ENCODE measurements around the gene MST1. TPM values are rescaled to one million over a fixed set of nuclear protein-coding genes. Genes with fewer than 3 reads are reported as not detected.

Gene MST1
- total RNA-seq, 4 donors from 2014 or later, result 11.7 to 23.7 (median 17.0) TPM

DNA sequence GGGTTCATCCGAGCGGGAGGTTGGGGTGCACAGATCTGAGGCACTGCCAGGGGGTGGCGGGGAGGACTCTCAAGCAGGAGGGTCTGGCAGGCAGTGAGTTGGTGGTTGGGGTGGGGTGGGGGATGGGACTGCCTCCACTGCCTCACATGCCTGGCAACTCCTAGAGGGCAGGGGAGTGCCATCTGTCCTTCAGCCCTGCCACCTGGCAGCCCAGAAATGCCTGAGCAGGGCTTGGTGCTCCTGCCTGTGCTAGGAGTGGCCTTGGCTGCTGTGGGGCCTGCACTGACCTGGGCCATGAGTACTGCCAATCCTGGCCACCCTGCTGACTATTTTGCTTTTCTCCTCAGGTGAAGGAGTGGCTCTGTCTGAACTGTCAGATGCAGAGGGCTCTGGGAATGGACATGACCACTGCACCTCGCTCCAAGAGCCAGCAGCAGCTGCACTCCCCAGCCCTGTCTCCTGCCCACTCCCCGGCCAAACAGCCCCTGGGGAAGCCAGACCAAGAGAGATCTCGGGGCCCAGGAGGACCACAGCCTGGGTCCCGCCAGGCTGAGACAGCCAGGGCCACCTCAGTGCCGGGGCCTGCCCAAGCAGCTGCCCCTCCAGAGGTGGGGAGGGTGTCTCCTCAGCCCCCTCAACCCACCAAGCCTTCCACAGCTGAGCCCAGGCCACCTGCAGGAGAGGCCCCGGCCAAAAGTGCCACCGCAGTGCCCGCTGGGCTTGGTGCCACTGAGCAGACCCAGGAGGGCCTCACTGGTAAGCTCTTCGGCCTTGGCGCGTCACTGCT lies 47.2 kb downstream of the MST1 start:
- 88 to 96% methylated on average over 8 of the region's 14 CpGs for WGBS, 2 donors
- no peaks in the 10 kb centered on the region for H3K27me3 ChIP-seq
- TF ChIP-seq EP300 (IDR thresholded peaks at IDR 0.05) (no peak), POLR2A (IDR thresholded peaks at IDR 0.05) (no peak)
- TF ChIP-seq, protein P1, sequence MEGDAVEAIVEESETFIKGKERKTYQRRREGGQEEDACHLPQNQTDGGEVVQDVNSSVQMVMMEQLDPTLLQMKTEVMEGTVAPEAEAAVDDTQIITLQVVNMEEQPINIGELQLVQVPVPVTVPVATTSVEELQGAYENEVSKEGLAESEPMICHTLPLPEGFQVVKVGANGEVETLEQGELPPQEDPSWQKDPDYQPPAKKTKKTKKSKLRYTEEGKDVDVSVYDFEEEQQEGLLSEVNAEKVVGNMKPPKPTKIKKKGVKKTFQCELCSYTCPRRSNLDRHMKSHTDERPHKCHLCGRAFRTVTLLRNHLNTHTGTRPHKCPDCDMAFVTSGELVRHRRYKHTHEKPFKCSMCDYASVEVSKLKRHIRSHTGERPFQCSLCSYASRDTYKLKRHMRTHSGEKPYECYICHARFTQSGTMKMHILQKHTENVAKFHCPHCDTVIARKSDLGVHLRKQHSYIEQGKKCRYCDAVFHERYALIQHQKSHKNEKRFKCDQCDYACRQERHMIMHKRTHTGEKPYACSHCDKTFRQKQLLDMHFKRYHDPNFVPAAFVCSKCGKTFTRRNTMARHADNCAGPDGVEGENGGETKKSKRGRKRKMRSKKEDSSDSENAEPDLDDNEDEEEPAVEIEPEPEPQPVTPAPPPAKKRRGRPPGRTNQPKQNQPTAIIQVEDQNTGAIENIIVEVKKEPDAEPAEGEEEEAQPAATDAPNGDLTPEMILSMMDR (IDR thresholded peaks at IDR 0.05), result no peak
- H3K4me1 ChIP-seq, result no peaks in the 10 kb centered on the region
- DNase-seq (ENCODE audit: low spot score in 2 of 2), result no peak
- no peaks in the 10 kb centered on the region for H3K9me3 ChIP-seq
- no peak overlapping the region for H3K27ac ChIP-seq
- H3K4me3 ChIP-seq, result no peak overlapping the region
- peaks cover 0 to 14% (median 0%) of the 10 kb centered on the region in 3 donors for H3K36me3 ChIP-seq

DNA sequence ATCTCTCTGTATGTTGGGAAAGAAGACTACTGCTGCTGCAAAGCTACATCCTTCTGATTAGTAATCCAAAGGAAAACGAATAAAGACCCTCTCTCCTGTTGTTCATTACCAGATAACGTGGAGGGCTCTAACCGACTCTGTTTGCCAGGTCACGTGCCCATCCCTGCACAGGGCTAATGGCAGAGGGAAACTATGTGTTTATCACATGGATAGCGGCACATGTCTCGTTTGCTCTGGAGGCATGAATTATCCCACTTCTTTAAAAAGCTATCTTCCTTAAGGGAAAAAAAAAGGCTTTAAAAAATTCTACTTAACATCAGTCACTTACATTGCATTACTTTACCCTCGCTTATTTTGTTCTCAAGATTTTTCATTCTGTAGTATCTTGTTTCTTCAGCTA lies 48.0 kb downstream of the MST1 start:
- 66 to 80% methylated on average over 7 of the region's 7 CpGs for WGBS, 2 donors
- H3K27ac ChIP-seq, result no peak overlapping the region
- TF ChIP-seq EP300 (IDR thresholded peaks at IDR 0.05) (no peak), POLR2A (IDR thresholded peaks at IDR 0.05) (no peak)
- TF ChIP-seq, protein P1 (IDR thresholded peaks at IDR 0.05), result no peak

DNA sequence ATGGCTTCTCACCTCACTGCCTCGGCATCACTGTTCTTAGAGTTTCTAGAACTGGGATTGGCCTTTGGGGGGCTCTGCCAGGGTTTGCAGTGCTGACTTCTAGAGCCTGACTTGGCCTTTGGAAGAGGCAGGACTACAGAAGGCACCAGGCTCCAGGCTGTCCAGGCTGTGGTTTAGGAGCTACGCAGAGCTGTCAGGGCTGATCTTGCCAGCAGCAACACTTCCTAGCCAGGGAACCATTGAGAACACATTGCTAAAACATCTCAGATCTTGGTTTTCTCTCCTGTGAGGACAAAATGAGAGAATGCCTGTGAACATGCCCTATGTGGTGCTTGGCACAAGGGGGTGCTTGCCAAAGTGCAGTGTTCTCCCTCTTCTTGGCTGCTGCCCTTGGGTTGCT lies 49.7 kb downstream of the MST1 start:
- no peak for TF ChIP-seq EP300 (IDR thresholded peaks at IDR 0.05)
- TF ChIP-seq, protein P1 (IDR thresholded peaks at IDR 0.05), result no peak
- TF ChIP-seq POLR2A (IDR thresholded peaks at IDR 0.05), result no peak
- Histone ChIP-seq H3K36me3 (peaks cover 0 to 14% (median 0%) of the 10 kb centered on the region in 3 donors), H3K4me1 (no peaks in the 10 kb centered on the region), H3K9me3 (no peaks in the 10 kb centered on the region), H3K27ac (no peak overlapping the region), H3K4me3 (no peak overlapping the region), H3K27me3 (no peaks in the 10 kb centered on the region)
- DNase-seq (ENCODE audit: low spot score in 2 of 2), result no peak
- WGBS, 2 donors, result 79 to 86% methylated on average over 2 of the region's 2 CpGs

More for the DNA sequence above, 48.0 kb downstream of the MST1 start:
- Histone ChIP-seq H3K4me3 (no peak overlapping the region), H3K36me3 (peaks cover 0 to 14% (median 0%) of the 10 kb centered on the region in 3 donors), H3K4me1 (no peaks in the 10 kb centered on the region), H3K9me3 (no peaks in the 10 kb centered on the region), H3K27me3 (no peaks in the 10 kb centered on the region)
- no peak for DNase-seq (ENCODE audit: low spot score in 2 of 2)

DNA sequence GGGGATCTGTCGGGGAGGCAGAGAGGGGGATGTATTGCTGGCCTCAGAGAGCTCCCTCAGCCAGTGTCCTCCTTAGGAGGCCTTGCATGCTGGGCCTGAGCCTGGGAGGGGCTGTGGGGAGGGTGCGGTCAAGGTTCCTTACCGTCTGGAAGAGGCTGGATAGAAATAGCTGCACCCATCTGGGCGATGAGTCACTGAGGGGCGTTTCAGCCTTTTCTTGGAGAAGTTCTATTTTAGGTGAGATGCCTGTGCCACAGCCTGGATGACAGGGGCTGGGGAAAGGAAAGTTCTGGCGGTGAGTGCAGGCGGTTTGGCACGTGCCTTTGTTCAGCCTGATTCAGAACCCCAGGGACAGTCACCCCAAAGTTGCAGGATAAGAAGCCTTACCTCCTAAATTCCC lies 50.8 kb downstream of the MST1 start:
- DNase-seq (ENCODE audit: low spot score in 2 of 2), result no peak
- no peaks in the 10 kb centered on the region for H3K4me1 ChIP-seq
- WGBS, 2 donors, result 56 to 61% methylated on average over 8 of the region's 8 CpGs
- no peak overlapping the region for H3K4me3 ChIP-seq
- H3K27me3 ChIP-seq, result no peaks in the 10 kb centered on the region
- no peaks in the 10 kb centered on the region for H3K9me3 ChIP-seq
- TF ChIP-seq EP300 (IDR thresholded peaks at IDR 0.05) (no peak), POLR2A (IDR thresholded peaks at IDR 0.05) (no peak)
- TF ChIP-seq, protein P1 (IDR thresholded peaks at IDR 0.05), result no peak
- H3K27ac ChIP-seq, result no peak overlapping the region
- peaks cover 0 to 12% (median 0%) of the 10 kb centered on the region in 3 donors for H3K36me3 ChIP-seq

DNA sequence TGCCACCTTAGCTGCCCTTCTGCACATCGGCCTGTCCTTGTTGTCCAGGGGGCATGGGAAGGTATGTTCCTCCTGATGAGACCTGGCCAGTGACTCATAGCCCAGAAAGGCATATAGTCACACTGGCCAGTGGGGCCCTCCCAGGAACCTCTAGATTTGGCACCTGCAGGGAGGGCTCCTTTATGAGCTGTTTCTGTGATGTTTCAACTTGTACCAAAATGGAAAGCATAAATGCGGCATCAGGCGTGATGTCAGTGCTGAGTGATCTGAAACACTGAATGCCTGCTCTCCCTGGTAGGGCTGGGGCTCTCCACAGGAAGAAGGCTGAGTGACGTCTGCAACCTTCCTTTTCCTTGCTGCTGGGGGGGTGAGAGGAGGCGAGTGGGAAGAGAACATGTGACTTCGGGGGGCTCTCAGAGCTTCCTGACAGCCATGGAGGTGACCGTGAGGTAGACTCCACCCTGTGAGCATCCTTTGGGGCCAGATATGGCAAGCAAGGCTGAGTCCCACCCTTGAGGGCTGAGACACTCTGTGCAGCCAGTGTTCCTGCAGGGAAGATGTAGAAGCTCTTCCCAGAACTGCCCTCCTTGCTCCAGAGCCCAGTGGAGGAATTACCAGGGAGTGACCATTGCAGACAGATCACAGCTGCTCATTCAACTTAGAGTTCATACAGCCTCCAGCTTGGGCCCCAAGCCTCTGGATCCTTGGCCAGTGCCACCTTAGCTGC lies 52.2 kb downstream of the MST1 start:
- no peak for DNase-seq (ENCODE audit: low spot score in 2 of 2)
- Histone ChIP-seq H3K9me3 (peaks cover 0 to under 1% (median 0%) of the 10 kb centered on the region in 4 donors), H3K27me3 (no peaks in the 10 kb centered on the region), H3K27ac (no peak overlapping the region), H3K4me1 (no peaks in the 10 kb centered on the region), H3K36me3 (no peaks in the 10 kb centered on the region), H3K4me3 (no peak overlapping the region)
- WGBS, 2 donors, result 56 to 67% methylated on average over 7 of the region's 7 CpGs
- no peak for TF ChIP-seq POLR2A (IDR thresholded peaks at IDR 0.05)
- no peak for TF ChIP-seq EP300 (IDR thresholded peaks at IDR 0.05)
- TF ChIP-seq, protein P1 (IDR thresholded peaks at IDR 0.05), result no peak
